ENCODE results near the gene TMEM59L.
A peak's percentile ranks its signal among the peaks of the same experiment; 100 is the strongest.

Gene TMEM59L

DNA sequence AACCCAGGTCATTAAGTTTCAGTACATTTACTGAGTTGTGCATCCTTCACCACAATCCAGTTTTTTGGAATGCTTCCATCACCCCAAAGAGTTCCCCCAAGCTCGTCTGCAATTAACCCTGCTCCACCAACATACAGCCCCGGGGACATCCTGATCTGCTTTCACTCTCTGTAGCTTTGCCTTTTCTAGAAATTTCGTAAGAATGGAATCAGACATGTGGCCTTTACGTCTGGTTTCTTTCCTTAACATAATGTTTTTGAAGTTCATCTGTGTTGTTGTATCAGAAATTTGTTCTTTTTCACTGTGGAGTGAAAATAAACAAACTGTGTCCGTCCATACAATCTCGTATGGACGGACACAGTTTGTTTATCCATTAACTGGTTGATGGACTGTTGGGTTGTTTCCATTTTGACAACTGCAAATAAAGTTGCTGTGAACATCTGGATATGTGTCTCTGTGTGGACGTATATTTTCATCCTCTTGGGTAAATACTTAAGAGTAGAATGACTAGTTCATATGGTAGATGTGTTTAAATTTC, 27.1 kb downstream of the TMEM59L start:
- no peak for DNase-seq

DNA sequence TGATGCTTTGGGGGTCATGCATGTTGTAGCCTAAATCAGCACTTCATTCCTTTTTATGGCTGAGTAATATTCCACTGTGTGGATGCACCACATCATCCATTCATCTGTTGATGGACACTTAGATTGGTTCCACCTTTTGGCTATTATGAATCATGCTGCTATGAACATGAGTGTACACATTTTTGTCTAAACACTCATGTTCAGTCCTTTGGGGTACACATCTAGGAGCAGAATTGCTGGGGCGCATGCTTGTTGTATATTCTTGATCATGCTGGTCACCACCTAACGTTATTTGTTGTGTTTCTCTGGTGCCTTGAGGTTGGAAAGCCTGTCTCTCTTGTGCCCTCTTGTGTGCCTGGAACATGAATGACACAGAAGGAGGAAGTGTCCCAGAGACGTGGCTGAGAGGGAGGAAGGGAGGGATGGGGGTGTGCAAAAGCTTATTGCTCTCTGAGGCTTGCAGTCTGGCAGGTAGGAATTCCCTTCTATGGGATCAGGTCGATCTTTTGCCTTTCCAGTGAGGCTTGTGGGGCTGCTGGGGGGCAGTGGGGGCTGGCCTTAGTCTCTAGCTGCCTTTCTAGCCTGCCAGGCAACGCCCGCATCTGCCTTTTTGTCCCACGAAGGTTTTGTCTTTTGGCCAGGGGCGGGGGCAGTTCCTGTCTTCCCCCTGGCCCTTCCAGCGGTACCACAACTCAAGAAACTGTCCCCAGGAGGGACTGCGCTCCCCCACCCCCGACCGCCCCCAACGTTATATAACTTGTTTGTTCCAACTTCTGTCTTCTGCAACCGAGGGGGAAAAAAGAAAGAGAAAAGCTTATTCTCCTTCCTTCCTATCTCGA, 31.7 kb downstream of the TMEM59L start:
- no peak for DNase-seq

DNA sequence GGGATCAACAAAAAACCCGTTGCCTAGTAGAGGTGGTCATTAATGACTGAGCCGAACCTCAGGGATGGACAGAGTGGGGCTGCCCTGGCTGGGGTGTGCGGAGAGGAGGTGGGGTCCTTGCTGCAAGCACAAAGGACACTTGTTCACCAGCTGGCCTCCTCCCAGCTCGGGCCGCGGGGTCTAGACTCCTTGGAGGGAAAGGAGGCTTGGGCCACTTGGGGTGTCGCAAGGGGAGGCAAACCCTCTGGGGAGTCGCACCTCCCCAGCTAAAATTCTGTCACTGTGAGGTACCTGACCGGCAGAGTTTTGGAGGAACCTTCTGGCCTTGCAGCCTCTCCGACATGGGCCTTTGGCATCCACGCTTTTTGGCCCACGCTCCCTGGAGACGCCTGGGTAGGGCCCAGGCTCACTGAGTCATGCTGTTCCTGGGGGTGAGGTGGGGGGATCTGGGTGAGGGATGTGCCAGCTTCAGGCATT, 32.4 kb downstream of the TMEM59L start:
- no peak for DNase-seq

DNA sequence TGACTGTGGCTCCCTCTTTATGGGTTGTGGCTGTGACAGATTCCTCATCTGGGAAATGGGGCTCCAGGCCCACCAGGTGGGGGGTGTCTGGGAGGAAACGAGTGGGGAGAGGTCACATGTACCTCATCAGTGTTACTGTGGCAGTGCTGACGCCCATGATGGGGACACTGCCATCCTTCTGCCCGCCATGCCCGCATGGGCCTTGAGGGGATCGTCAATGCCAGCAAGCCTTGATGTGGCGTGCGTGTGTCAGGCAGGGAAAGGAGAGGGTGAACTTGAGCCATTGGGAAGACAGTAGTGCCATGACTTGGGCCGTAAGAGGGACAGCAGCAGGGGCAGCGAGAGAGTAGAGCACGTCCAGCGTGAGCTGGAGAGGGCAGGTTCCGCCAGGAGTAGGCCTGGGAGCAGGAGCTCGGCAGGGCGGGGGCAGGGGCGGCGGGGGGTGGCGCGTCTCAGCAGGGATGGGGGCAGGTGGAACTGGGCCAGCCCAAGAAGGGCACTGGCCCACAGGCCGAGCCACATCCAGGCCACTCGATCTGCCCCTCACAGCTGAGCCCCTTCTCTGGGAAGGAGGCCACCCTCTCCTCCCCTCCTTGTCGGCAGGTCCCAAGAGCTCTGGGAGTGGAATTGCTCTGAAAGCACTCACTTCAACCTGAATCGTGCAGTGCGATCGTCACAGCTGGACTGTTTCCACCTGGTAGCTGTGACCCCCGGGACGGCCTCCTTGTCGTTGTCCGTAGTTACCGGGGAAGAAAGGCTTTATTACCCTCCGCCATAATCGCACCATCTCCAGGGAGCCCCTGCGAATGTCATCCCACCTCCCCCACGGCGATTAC, 34.1 kb downstream of the TMEM59L start:
- no peak for DNase-seq

DNA sequence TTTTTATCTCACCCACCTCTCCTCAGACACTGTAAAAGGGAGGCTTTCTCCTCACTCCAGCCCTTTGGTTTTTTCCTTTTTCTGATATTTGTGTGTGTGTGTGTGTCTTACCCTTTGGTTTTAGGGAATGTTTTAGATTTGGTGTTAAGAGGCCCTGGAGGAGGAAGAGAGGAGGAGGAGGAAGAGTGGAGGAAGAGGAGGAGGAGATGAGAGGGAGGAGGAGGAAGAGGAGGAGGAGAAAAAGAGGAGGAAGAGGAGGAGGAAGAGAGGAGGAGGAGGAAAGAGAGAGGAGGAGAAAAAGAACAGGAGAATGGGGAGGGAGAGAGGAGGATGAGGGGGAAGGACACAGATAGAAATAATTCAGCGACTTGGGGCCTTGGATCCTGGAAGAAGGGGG, 34.7 kb downstream of the TMEM59L start:
- DNase-seq = no peak

DNA sequence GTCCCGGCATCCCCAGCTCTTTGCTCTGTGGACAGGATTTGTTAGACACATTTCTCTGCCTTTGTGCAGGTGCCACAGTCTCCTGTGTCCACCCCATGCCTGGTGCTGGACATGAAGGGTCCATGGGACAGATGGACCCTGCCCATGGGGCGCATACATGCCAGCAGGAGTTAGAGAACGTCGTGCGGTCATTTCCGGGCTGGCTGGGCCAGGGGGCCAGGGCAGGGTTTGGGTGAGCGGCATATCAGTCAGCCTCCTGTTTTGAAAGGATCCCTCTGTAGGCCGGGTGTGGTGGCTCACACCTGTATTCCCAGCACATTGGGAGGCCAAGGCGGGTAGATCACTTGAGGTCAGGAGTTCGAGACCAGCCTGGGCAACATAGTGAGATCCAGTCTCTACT, 35.1 kb downstream of the TMEM59L start:
- no peak for DNase-seq

DNA sequence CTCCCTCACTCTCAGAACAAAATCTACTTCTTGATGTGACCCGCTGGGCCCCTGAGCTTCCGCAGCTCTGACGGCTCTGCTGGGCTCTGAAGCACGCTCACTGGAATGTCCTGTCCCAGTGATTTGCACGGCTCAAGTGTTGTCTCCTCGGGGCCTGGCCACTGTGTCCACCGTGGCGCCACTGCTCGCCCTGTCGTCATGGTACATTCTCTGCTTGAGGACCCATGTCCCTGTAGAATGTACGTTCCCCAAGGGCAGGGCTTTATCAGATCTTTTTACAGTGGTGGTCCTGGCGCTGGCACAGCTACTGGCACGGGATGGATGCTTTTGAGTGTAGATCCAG, 36.3 kb downstream of the TMEM59L start:
- DNase-seq = no peak

DNA sequence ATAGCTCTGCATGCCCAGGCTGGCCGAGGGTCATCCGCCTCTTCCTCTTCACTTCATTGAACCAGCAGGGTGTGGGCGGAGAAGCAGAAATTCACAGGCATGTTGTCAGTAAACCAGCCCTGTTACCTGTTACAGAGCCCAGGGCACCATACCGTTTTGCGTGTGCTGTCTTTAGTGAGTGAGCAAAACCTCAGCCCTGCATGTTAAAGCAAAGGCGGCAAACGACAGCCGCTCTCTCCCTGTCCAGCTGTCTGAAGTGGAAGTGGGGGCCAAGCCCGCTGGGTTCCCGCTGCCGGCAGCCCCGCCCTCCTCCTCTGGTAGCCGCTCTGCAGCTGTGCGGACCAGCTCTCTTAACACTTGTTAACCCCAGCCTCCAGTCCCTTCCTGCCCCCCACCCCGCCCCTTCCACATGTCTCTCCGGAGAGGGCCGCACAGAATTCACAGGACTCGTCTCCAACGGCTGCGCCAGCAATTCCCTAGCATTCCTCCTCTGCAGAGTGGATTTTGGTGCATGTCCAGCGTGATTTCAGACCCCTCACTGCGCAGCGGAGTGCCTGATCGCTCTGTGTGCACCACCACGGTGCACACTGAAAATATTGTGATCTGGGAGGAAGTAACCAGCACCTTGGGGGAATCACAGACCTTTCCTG, 36.8 kb downstream of the TMEM59L start:
- DNase-seq = no peak

GRCh38 chr19:18650021-18650390, 37.3 kb downstream of the TMEM59L start:
- DNase-seq = no peak

DNA sequence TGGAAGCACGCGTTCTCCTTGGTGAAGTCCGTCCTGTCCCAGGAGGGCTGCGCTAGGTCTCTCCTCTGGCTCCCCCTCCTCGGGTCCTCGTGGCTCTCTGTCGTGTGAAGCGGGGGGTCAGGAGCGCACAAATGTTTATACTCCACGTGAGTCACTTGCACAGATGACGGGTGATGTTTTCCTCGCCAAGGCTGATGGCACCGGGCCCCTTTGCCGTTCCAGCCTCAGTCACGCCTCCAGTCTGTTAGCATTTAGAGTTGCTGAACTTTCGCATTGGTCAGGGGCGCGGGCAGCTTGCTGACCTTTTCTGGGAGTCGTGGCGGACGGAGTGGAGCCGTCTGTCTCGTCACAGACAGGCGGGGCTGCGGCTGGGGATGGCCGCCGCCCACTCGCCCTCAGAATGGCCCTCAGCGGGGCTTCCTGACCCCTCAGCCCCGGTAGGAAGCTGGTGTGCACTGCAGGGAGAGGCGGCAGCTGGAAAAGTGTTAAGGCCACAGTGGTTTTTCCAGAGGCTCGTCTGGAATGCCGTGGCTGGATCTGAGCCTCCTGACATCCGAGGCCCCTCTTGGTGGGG, 37.9 kb downstream of the TMEM59L start:
- peak; percentile 30 for DNase-seq

- DNase-seq = no peak
Measured at GRCh38 chr19:18651300-18651699, 38.6 kb downstream of the TMEM59L start.

DNA sequence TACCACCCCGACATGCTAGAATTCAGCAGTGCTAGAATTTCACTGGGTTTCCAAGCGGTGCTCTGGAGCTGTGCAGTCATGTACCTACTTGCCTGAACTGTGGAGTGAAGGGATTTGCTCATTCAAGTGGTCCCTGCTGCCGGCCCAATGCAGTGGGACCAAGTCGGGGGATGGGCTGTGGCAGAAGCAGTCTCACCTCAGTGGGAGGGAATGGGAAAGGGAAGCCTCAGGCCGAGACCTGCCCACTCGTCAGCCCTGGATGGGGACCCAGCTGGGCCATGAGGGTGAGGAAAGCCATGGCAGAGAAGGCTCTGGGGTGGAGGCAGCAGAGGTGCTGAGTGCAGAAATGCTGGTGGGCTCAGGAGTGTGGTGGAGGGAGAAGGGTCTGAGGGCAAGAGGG, 39.1 kb downstream of the TMEM59L start:
- no peak for DNase-seq

GRCh38 chr19:18653853-18654252, 41.2 kb downstream of the TMEM59L start:
- no peak for DNase-seq

GRCh38 chr19:18654469-18654868, 41.8 kb downstream of the TMEM59L start:
- DNase-seq = no peak

- no peak for DNase-seq
Measured at GRCh38 chr19:18655173-18655844, 42.6 kb downstream of the TMEM59L start.

GRCh38 chr19:18656337-18657086, 43.8 kb downstream of the TMEM59L start:
- no peak for DNase-seq

DNA sequence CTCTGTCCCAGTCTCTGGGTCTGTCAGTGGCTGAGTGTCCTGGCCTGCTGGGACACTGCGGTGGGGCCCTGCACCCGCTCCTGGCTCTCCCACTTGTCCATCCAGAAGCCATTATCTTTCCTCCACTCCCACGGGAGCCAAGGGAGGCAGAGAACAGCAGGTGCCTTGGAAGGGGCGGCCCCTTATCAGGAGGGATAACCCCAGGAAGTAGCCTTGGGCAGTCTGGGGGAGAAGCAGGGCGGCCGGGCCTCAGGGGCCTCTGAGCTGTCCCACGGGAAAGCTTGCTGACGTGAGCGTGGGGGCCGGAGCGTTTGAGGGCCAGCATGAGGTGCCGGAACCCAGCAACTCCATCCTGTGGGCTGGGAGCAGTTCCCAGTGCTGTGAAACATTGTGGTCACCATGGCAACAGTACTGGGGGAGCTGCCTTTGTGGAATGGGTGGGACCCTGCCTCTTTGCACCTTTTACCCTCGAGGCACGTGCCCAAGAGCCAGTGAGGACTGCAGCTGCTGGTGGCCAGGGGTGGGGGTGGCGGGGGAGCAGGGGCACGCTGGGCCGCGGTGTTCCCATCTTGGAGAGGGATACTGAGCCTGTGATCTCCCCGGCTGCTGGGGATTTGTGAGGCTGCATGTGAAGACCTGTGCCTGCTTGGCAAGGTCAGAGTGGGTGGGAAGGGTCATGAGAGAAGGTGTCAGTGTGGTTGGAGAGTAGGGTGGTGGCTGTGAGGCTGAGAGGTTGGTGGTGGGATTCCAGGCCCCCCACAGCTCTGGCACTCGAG, 45.1 kb downstream of the TMEM59L start:
- peak; percentile 37 for DNase-seq

DNA sequence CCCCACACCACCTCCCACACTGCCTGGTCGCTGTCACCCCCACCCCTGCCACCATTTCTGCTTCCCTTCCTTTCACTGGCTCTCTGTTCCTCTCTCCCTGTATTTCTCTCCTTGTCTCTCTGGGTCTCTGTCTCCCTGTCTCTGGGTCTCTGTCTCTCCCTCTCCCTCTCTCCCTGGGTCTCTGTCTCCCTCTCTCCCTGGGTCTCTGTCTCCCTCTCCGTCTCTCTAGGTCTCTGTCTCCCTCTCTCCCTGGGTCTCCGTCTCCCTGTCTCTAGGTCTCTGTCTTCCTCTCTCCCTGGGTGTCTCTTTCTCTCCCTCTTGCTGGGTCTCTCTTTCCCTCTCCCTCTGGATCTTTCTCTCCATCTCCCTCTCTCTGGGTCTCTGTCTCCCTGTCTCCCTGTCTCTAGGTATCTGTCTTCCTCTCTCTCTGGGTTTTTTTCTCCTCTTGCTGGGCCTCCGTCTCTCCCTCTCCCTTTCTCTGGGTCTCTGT, 45.7 kb downstream of the TMEM59L start:
- DNase-seq = no peak

DNA sequence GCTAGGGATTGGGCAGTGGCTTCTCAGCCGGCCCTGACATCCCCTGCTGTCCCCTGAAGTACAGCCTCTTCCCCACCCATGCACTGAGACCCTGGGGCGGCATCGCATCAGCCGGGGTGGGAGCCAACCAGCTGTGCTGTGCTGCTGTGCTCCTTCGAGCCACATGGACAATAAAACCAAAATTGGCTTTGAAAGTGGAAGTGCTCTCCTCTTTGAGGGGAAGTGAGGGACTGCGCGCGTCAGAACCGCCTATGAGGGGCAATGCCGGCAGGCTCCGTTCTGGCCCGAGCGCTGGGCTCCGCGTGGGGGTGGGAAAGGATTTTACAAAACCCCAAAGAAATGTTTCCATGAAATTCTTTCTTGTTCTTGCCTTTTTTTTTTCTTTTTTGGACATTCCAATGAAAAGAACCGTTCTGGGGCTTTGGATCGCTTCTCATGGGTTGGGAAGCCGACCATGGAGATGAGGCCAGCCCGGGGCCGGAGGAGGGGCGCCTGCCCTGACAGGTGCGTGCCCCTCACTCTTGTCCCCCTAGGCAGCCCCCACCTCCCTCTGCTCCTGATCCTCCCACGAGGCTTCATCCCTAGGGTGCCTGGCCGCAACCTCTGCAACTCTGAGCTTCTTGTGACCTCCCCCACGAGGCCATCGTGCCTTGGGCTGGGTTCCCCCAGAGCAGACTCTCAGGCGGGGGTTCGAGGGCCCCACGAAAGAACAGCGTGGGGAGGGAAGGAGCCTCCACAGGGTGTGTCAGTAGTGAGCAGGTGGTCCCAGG, 46.8 kb downstream of the TMEM59L start:
- no peak for DNase-seq

Measured in fibroblast of skin of right quadriceps (primary cell).